ENCODE measurements around the gene KCNAB2. TPM values are rescaled to one million over a fixed set of nuclear protein-coding genes. Genes with fewer than 3 reads are reported as not detected.

KCNAB2 gene
- total RNA-seq, 1 donor from 2014 or later = 2.2 TPM

DNA sequence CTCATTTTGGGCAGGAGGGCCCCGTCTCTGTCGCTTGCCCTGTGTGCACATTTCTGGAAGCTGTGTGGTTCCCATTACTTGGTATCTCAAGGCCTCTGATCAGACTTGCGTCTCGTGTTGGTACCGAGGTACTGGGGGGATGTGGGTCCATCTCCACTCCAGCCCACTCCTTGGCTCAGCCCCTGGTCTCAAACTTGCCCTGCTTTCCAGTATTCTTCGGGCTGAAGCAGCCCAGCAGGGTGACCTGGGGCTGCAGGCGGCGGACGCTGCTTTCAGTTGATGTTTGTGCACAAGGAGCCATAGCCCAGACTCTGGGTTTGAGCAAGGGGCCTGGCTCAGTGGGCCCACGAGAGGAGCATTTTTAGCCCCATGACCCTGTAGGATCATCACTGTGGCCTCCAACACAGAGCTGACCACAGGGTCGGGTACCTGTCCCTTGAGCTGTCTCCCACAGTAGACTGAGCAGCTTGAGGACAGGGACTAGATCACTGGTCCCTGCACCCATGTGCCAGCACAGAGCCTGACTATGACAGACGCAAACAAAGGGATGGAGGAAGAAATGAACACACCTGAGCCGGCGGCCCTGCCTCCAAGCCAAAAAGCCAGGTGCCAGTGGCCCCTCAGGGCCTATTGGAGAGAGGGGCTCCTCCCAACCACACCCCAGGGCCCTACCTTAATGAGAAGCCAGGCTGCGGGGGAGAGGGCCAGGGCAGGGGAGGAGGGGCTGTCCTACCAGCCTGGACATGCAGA lies 87.6 kb downstream of the KCNAB2 start:
- H3K27ac Mint-ChIP-seq = no peak overlapping the region
- TF ChIP-seq, protein P1, sequence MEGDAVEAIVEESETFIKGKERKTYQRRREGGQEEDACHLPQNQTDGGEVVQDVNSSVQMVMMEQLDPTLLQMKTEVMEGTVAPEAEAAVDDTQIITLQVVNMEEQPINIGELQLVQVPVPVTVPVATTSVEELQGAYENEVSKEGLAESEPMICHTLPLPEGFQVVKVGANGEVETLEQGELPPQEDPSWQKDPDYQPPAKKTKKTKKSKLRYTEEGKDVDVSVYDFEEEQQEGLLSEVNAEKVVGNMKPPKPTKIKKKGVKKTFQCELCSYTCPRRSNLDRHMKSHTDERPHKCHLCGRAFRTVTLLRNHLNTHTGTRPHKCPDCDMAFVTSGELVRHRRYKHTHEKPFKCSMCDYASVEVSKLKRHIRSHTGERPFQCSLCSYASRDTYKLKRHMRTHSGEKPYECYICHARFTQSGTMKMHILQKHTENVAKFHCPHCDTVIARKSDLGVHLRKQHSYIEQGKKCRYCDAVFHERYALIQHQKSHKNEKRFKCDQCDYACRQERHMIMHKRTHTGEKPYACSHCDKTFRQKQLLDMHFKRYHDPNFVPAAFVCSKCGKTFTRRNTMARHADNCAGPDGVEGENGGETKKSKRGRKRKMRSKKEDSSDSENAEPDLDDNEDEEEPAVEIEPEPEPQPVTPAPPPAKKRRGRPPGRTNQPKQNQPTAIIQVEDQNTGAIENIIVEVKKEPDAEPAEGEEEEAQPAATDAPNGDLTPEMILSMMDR (IDR thresholded peaks at IDR 0.05) = no peak
- no peak for DNase-seq (ENCODE audit: low spot score)

DNA sequence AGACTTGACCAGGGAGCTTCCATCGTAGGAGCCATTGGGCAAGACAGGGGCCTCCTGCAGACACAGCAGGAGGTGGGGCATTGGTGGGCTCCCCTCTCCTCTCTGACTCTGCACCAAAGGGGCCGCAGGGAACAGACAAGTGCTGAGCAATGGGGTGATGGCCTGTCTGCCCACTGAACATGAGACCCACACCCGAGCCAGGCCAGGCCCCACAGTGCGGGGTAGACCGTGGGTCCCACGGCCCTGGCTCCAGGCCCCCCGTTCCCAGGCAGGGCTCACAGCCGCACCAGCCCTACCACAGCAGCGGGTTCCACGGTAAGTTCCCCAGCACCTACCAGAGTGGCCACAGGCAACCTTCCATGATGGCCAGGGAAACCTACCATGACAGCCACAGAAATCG lies 88.5 kb downstream of the KCNAB2 start:
- Histone ChIP-seq H3K4me3 (no peak overlapping the region), H3F3A (ENCODE audit: low read depth) (no peaks in the 10 kb centered on the region), H3K9ac (no peak overlapping the region), H3K27me3 (no peaks in the 10 kb centered on the region), H3K36me3 (no peaks in the 10 kb centered on the region), H3K79me2 (ENCODE audit: low read depth) (no peaks in the 10 kb centered on the region), H4K20me1 (ENCODE audit: low read depth) (no peaks in the 10 kb centered on the region), H3K4me1 (no peaks in the 10 kb centered on the region), H3K27ac (no peak overlapping the region), H3K4me2 (no peak overlapping the region), H3K9me3 (ENCODE audit: low read depth) (no peaks in the 10 kb centered on the region), H2AFZ (replicated peaks) (no peak overlapping the region)
- no peaks in the 10 kb centered on the region for H3K36me3 Mint-ChIP-seq
- H3K27ac Mint-ChIP-seq = no peak overlapping the region
- peaks cover 4% of the 10 kb centered on the region for H3K27me3 Mint-ChIP-seq (ENCODE audit: insufficient read depth, low read depth)
- H3K4me3 Mint-ChIP-seq = no peak overlapping the region
- peaks cover 10% of the 10 kb centered on the region for H3K9me3 Mint-ChIP-seq
- DNase-seq (ENCODE audit: low spot score) = no peak
- no peaks in the 10 kb centered on the region for H3K4me1 Mint-ChIP-seq
- TF ChIP-seq EZH2phosphoT487 (IDR thresholded peaks at IDR 0.05) = no peak

More for the DNA sequence above, 87.6 kb downstream of the KCNAB2 start:
- Histone ChIP-seq H3K4me2 (no peak overlapping the region), H3K9ac (no peak overlapping the region), H3K4me3 (no peak overlapping the region), H3K27ac (no peak overlapping the region), H3K9me3 (ENCODE audit: low read depth) (no peaks in the 10 kb centered on the region), H3K27me3 (peaks cover 6% of the 10 kb centered on the region), H3K79me2 (ENCODE audit: low read depth) (no peaks in the 10 kb centered on the region), H3K4me1 (no peaks in the 10 kb centered on the region), H4K20me1 (ENCODE audit: low read depth) (no peaks in the 10 kb centered on the region), H2AFZ (replicated peaks) (no peak overlapping the region), H3K36me3 (no peaks in the 10 kb centered on the region), H3F3A (ENCODE audit: low read depth) (no peaks in the 10 kb centered on the region)
- no peaks in the 10 kb centered on the region for H3K4me1 Mint-ChIP-seq
- peaks cover 10% of the 10 kb centered on the region for H3K9me3 Mint-ChIP-seq
- peaks cover 11% of the 10 kb centered on the region for H3K27me3 Mint-ChIP-seq (ENCODE audit: insufficient read depth, low read depth)
- no peaks in the 10 kb centered on the region for H3K36me3 Mint-ChIP-seq
- H3K4me3 Mint-ChIP-seq = no peak overlapping the region

DNA sequence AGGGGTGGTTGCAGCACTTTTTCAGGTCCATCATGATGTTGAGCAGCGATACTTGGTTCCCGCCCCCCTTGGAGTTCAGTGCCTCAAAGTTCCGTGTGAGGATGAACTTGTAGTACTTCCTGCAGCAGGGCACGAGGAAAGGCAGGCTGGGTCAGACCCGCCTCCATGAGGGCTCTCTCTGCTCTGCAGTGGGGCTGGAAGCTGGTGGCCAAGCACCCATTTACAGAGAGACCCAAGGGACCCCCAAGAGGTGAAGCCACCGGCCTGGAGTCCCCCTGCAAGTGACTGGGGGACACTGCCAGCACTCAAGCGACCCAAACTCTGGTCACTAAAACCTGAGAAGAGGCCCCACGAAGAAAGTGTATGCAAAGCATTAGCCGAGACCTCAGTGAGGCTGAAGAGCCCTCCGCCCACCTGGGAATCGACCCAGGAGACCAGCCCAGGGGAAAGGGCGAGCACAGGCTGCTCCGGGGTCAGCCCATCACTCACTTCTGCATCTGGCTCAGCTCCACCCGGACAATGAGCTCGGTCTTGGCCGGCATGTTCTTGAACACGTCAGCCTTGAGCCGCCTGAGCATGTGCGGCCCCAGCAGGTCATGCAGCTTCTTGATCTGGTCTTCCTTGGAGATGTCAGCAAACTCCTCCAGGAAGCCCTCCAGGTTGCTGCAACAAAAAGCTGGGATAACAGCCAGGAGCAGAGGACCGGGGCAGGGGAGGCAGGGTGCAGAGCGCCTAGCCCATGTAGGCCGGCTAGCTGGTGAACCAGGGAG lies 89.2 kb downstream of the KCNAB2 start:
- Mint-ChIP-seq H3K9me3 (peaks cover 10% of the 10 kb centered on the region), H3K4me1 (no peaks in the 10 kb centered on the region), H3K27me3 (ENCODE audit: insufficient read depth, low read depth) (peaks cover 4% of the 10 kb centered on the region), H3K27ac (no peak overlapping the region), H3K4me3 (no peak overlapping the region), H3K36me3 (no peaks in the 10 kb centered on the region)
- Histone ChIP-seq H2AFZ (replicated peaks) (no peak overlapping the region), H3K27me3 (no peaks in the 10 kb centered on the region), H4K20me1 (ENCODE audit: low read depth) (no peaks in the 10 kb centered on the region), H3K4me1 (no peaks in the 10 kb centered on the region), H3K36me3 (no peaks in the 10 kb centered on the region), H3K79me2 (ENCODE audit: low read depth) (no peaks in the 10 kb centered on the region), H3K9me3 (ENCODE audit: low read depth) (no peaks in the 10 kb centered on the region), H3K4me3 (no peak overlapping the region), H3K9ac (no peak overlapping the region), H3F3A (ENCODE audit: low read depth) (no peaks in the 10 kb centered on the region), H3K27ac (no peak overlapping the region), H3K4me2 (no peak overlapping the region)
- no peak for TF ChIP-seq EZH2phosphoT487 (IDR thresholded peaks at IDR 0.05)
- TF ChIP-seq EZH2 (IDR thresholded peaks at IDR 0.05) = no peak
- TF ChIP-seq, protein P1 (IDR thresholded peaks at IDR 0.05) = no peak
- DNase-seq (ENCODE audit: low spot score) = no peak
